ENCODE results near the gene CACHD1.

DNA sequence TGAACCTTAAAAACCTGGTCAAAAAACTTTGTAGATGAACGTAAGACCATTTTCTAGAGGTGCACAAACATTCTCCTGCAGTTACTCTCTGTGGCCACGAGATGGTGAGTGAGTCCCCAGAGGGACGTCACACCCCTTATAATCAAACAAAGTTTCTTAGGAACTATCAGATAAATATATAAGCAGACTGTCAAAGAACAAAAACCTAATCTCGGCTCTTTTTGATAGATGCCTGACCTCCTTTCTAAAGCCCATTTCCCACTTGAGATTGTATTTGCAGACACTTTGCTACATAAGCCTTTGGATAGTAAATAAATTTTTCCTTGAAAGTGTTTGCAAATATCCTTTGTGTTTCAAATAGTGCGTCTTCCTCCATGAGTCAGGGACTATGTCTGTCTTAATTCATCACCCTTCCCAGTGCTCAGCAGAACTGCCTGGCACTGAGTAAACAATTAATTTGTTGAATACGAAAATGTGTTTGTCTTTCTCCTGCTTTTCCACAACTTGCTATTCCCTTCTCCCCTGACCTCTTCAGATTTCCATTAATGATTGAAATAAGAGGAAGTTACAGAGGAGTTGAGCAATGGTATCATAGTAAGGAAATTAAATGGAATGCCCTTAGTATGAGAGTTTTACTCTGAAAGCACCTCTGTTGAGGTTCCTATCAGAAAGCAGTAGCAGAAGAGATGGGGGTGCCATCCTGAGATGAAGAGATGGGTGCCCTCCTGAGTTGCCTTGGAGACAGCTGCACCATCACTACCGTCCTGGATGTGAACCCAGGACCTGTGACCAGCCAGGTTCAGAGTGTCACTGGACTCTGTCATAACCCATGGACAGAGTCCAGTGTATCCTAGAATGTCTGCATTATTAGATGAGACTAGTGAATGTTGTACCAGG, 217.1 kb downstream of the CACHD1 start:
- TF ChIP-seq, protein P1, sequence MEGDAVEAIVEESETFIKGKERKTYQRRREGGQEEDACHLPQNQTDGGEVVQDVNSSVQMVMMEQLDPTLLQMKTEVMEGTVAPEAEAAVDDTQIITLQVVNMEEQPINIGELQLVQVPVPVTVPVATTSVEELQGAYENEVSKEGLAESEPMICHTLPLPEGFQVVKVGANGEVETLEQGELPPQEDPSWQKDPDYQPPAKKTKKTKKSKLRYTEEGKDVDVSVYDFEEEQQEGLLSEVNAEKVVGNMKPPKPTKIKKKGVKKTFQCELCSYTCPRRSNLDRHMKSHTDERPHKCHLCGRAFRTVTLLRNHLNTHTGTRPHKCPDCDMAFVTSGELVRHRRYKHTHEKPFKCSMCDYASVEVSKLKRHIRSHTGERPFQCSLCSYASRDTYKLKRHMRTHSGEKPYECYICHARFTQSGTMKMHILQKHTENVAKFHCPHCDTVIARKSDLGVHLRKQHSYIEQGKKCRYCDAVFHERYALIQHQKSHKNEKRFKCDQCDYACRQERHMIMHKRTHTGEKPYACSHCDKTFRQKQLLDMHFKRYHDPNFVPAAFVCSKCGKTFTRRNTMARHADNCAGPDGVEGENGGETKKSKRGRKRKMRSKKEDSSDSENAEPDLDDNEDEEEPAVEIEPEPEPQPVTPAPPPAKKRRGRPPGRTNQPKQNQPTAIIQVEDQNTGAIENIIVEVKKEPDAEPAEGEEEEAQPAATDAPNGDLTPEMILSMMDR (IDR thresholded peaks at IDR 0.05 in 4 of 5, conservative IDR thresholded peaks at IDR 0.05 in 1 of 5), result peak; percentile 64 to 84 (median 69)
- TF ChIP-seq POLR2A (IDR thresholded peaks at IDR 0.05), result no peak

All from gastrocnemius medialis (tissue), 4 donors.